CD4-positive, alpha-beta T cell (primary cell): ENCODE measurements around the gene OSBPL5. TPM values are rescaled to one million over a fixed set of nuclear protein-coding genes. Genes with fewer than 3 reads are reported as not detected.

Experiments
- ATAC-seq: fragments of 200-7000 bp; cut with Tn5 transposase; one replicate; pipeline ENCODE4 v1.10.0; 2022; ENCODE audit warnings: mild to moderate bottlenecking; ENCODE audit not compliant: poor library complexity
- CTCF ChIA-PET: fragments of 350-600 bp; sonication (Branson Sonifier 250); formaldehyde crosslinking; loops from one replicate; lab custom pipeline; 2021; ENCODE audit warnings: antibody characterized with exemption, inconsistent platforms; lab: Charles Lee
- POLR2A ChIA-PET: fragments of 350-600 bp; sonication (Branson Sonifier 250); formaldehyde crosslinking; loops from one replicate; lab custom pipeline; 2021; ENCODE audit warnings: antibody characterized with exemption, inconsistent platforms; lab: Charles Lee
- DNase-seq, 14 experiments: peaks; one replicate each; pipeline ENCODE4 v3.0.0-alpha.2; 2013 to 2020; ENCODE audit warnings: mixed read lengths in 2 of 14
- H3K27ac ChIP-seq, 2 donors: one replicate each; pipeline versions ENCODE4 v1.5.1 to v1.7.0; 2013; ENCODE audit warnings: low read length in 2 of 2, low read depth in 1 of 2, mild to moderate bottlenecking in 1 of 2
- H3K27me3 ChIP-seq, 2 experiments: 1 replicate in 1 of 2; 2 replicates in 1 of 2; pipeline versions ENCODE4 v1.6.1 to v1.7.0; 2013; ENCODE audit warnings: low read length in 2 of 2, control low read depth in 1 of 2, mild to moderate bottlenecking in 1 of 2, moderate library complexity in 1 of 2; ENCODE audit not compliant: insufficient read depth in 2 of 2, control insufficient read depth in 1 of 2
- H3K36me3 ChIP-seq: one replicate; pipeline ENCODE4 v1.6.1; 2013; ENCODE audit warnings: low read length, control low read depth; ENCODE audit not compliant: insufficient read depth
- H3K4me1 ChIP-seq: one replicate; pipeline ENCODE4 v1.6.1; 2013; ENCODE audit warnings: low read length, control low read depth; ENCODE audit not compliant: insufficient read depth
- H3K4me3 ChIP-seq: one replicate; pipeline ENCODE4 v1.5.1; 2013; ENCODE audit warnings: mild to moderate bottlenecking, low read length, moderate library complexity
- H3K9me3 ChIP-seq, 2 experiments: 1 replicate in 1 of 2; 2 replicates in 1 of 2; pipeline versions ENCODE4 v1.6.1 to v1.7.0; 2013; ENCODE audit warnings: low read length in 2 of 2, mild to moderate bottlenecking in 2 of 2, control low read depth in 1 of 2, moderate library complexity in 1 of 2; ENCODE audit not compliant: control insufficient read depth in 1 of 2, insufficient read depth in 1 of 2
- H3K27ac Mint-ChIP-seq: one replicate; pipeline ENCODE4 v1.8.0; 2020; ENCODE audit warnings: mixed read lengths
- H3K27me3 Mint-ChIP-seq: one replicate; pipeline ENCODE4 v1.8.0; 2021; ENCODE audit warnings: mixed read lengths
- H3K36me3 Mint-ChIP-seq: one replicate; pipeline ENCODE4 v1.8.0; 2021; ENCODE audit warnings: low read depth, mixed read lengths
- H3K4me1 Mint-ChIP-seq: one replicate; pipeline ENCODE4 v1.8.0; 2021; ENCODE audit warnings: low read depth, mixed read lengths
- H3K4me3 Mint-ChIP-seq: one replicate; pipeline ENCODE4 v1.8.0; 2020; ENCODE audit warnings: mild to moderate bottlenecking, mixed read lengths
- H3K9me3 Mint-ChIP-seq: one replicate; pipeline ENCODE4 v1.8.0; 2020; ENCODE audit warnings: mixed read lengths
- intact Hi-C, 2 experiments: fragments of 100-400 bp; cut with DNase I in 1 of 2; cut with micrococcal nuclease in 1 of 2; formaldehyde crosslinking; loops; one replicate each; pipeline versions ENCODE4 v1.15.1 to v1.9.0; 2023 to 2025; cut with DNase I, micrococcal nuclease
- total RNA-seq, 174 experiments: library from RNA in 2 of 174; stranded (reverse) in 2 of 174; gene quantifications; one replicate each; pipeline ENCODE4 v1.2.3 and lab custom pipeline; 2021 to 2026
- TF ChIP-seq, protein P1 (sequence below): fragments of 200-600 bp; IDR thresholded peaks from one replicate; pipeline ENCODE4 v1.8.0; 2022; ENCODE audit warnings: antibody characterized with exemption, mild to moderate bottlenecking

Gene OSBPL5
- total RNA-seq, 2 experiments from 2014 or later: 6.7 to 9.1 TPM

DNA sequence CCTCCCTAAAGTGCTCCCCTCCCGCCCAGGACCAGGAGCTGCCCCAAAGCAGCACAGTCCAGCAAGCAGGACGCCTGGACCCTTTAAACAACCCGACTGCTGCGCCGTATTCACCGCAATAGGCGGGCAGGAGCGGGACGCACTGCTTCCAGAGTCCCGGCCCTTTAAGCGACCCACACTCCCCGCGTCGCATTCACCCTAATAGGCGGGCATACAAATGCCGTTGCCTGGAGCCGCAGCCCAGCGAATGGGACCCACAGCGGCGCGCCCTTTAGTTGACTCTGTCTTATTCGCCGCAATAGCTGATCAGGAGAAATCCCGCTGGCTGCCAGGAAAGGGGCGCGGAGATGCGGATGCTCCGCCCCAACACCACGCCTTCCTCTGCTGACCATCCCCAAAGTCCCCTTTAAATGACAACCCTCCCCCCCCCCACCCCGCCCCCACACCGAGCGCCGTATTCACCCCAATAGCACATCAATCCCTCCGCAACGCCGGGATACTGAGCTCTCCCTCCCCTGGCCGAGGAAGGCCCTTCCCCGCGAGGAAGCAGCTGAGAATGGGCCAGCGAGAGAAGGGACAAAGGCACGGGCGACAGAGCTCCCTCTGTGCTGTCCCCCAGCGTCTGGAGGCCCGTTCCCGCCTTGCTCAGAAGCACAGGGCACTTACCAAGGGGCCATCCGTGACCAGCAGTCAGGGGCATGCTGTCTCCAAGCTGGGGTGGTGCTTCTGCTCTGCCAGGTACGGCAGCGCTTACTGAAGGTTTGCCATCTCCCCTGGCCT lies 4.7 kb downstream of the OSBPL5 start:
- H3K27me3 ChIP-seq: peaks cover 1 to 7% of the 10 kb centered on the region in 2 experiments
- TF ChIP-seq, protein P1, sequence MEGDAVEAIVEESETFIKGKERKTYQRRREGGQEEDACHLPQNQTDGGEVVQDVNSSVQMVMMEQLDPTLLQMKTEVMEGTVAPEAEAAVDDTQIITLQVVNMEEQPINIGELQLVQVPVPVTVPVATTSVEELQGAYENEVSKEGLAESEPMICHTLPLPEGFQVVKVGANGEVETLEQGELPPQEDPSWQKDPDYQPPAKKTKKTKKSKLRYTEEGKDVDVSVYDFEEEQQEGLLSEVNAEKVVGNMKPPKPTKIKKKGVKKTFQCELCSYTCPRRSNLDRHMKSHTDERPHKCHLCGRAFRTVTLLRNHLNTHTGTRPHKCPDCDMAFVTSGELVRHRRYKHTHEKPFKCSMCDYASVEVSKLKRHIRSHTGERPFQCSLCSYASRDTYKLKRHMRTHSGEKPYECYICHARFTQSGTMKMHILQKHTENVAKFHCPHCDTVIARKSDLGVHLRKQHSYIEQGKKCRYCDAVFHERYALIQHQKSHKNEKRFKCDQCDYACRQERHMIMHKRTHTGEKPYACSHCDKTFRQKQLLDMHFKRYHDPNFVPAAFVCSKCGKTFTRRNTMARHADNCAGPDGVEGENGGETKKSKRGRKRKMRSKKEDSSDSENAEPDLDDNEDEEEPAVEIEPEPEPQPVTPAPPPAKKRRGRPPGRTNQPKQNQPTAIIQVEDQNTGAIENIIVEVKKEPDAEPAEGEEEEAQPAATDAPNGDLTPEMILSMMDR: no peak
- H3K27ac ChIP-seq: no peak overlapping the region
- ChIA-PET POLR2A (no interaction called here), CTCF (no interaction called here)
- Mint-ChIP-seq H3K36me3 (no peaks in the 10 kb centered on the region), H3K9me3 (no peaks in the 10 kb centered on the region), H3K4me3 (peak overlapping the region; percentile 54), H3K4me1 (peaks cover 33% of the 10 kb centered on the region), H3K27ac (no peak overlapping the region), H3K27me3 (peaks cover 12% of the 10 kb centered on the region)
- no peaks in the 10 kb centered on the region for H3K36me3 ChIP-seq
- peaks cover 19% of the 10 kb centered on the region for H3K4me1 ChIP-seq
- H3K4me3 ChIP-seq: no peak overlapping the region
- intact Hi-C loops: loop anchor here in 1 of 2 experiments (10.0 kb wide), 1 partner anchor 46 kb away; no protein-coding TSS in a partner anchor
- peaks cover 0 to 17% of the 10 kb centered on the region in 2 experiments for H3K9me3 ChIP-seq
- ATAC-seq (no peak), DNase-seq (peak in 1 of 14 experiments; percentile 18)

DNA sequence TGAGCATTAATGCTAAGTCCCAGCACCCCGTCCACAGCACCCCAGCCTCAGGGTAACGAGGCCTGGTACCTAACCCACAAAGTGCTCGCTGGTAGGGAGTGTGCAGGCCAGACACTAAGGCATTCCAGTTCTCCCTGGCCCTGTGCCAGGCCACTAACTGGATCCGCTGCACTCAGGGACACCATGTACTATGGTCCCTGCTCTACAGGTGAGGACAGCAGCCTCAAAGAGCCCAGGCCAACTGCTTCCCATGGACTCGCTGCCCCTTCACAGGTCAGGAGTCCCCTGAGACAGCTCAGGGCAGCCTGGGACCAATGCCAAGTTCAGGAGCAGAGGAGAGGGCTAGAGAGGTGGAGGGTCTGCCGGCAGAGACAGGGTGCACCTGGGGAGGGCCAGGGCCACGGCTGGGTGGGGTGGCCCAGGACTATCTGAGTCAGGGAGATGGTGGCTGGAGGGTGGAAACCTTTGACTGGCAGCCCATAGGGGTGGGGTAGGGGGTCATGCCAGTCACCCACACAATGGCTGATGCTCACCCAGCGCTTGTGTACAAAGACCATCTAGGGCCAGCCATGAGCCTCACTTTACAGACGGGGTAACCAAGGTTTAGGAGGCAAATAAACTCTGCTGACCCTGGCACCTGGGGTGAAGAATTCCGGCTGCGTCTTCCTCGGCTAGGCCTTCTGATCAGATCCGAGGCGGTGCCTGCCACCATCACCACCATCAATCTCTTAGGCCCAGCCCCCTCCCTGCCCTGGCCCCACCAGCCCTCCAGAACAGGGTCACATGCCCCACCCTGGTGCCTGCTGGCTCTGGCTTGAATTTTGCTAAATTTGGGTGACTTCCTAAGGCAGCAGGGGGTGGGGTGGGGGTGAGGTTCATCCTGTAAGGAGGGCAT lies 5.6 kb downstream of the OSBPL5 start:
- Mint-ChIP-seq H3K4me1 (peaks cover 32% of the 10 kb centered on the region), H3K9me3 (no peaks in the 10 kb centered on the region), H3K27ac (no peak overlapping the region), H3K27me3 (peaks cover 12% of the 10 kb centered on the region), H3K36me3 (no peaks in the 10 kb centered on the region), H3K4me3 (no peak overlapping the region)
- H3K36me3 ChIP-seq: no peaks in the 10 kb centered on the region
- H3K27me3 ChIP-seq: peaks cover 0 to 7% of the 10 kb centered on the region in 2 experiments
- no peak for DNase-seq
- TF ChIP-seq, protein P1: no peak
- H3K4me3 ChIP-seq: no peak overlapping the region
- POLR2A ChIA-PET: no interaction called here
- H3K4me1 ChIP-seq: peaks cover 16% of the 10 kb centered on the region
- peaks cover 0 to 17% of the 10 kb centered on the region in 2 experiments for H3K9me3 ChIP-seq
- no peak overlapping the region for H3K27ac ChIP-seq
- intact Hi-C loops: loop anchor here in 1 of 2 experiments (10.0 kb wide), 1 partner anchor 45 kb away; no protein-coding TSS in a partner anchor
- CTCF ChIA-PET: no interaction called here
- ATAC-seq: no peak

DNA sequence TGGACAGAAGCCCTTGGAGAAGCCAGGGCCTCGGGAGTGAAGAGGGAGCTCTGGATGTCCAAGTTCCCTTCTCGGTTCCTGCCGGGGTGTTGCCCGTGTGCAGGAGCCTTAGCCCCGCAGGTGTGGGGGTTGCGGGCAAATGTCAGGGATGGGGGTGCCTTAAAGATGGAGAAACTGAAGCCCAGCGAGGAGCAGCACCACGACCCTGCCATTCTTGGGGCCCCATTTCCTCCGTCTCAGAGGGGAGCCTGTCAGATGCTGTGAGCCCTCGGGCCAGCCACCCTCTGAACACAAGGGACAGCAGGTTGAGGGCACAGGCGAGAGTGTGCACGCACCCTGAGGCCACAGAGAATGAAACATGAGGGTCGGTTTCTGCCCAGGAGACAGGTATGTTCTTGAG lies 6.3 kb downstream of the OSBPL5 start:
- H3K4me3 Mint-ChIP-seq: no peak overlapping the region

More for the DNA sequence above, 6.3 kb downstream of the OSBPL5 start:
- ChIA-PET CTCF (no interaction called here), POLR2A (no interaction called here)
- DNase-seq (peak in 1 of 14 experiments; percentile 4), ATAC-seq (no peak)
- H3K9me3 ChIP-seq: peaks cover 0 to 17% of the 10 kb centered on the region in 2 experiments
- H3K27me3 Mint-ChIP-seq: peaks cover 12% of the 10 kb centered on the region
- peaks cover 30% of the 10 kb centered on the region for H3K4me1 Mint-ChIP-seq
- H3K4me3 ChIP-seq: no peak overlapping the region
- intact Hi-C loops: no loop called here
- H3K36me3 Mint-ChIP-seq: no peaks in the 10 kb centered on the region
- H3K27me3 ChIP-seq: peaks cover 0 to 7% of the 10 kb centered on the region in 2 experiments
- no peaks in the 10 kb centered on the region for H3K36me3 ChIP-seq
- H3K27ac ChIP-seq: no peak overlapping the region
- TF ChIP-seq, protein P1: no peak
- H3K9me3 Mint-ChIP-seq: no peaks in the 10 kb centered on the region
- H3K27ac Mint-ChIP-seq: no peak overlapping the region
- peaks cover 9% of the 10 kb centered on the region for H3K4me1 ChIP-seq
